HCT116 (cell line): ENCODE measurements around the gene XKR3.

Experiments
- EZH2 ChIP-seq: fragments of 200-600 bp; sonication (generic); IDR thresholded peaks from 2 replicates; pipeline ENCODE4 v1.6.1; 2017; ENCODE audit warnings: antibody characterized with exemption, mixed run types
- FOSL1 ChIP-seq: IDR thresholded peaks from 2 replicates; pipeline ENCODE4 v1.6.1; 2012; ENCODE audit warnings: low read depth
- POLR2A ChIP-seq: IDR thresholded peaks from 2 replicates; pipeline ENCODE4 v1.7.0; 2011; ENCODE audit warnings: borderline replicate concordance; ENCODE audit not compliant: insufficient read depth, insufficient read length; ENCODE audit errors: extremely low read depth
- POLR2AphosphoS5 ChIP-seq: IDR thresholded peaks from 2 replicates; pipeline ENCODE4 v1.6.1; 2011; ENCODE audit warnings: mild to moderate bottlenecking, low read depth, low read length, moderate library complexity
- RAD21 ChIP-seq: IDR thresholded peaks from 2 replicates; pipeline ENCODE4 v1.6.1; 2012; ENCODE audit warnings: low read depth, mild to moderate bottlenecking
- TF ChIP-seq, protein P1 (sequence below), 3 experiments: fragments of 200-600 bp in 1 of 3; sonication (generic) in 1 of 3; IDR thresholded peaks in 2 of 3; conservative IDR thresholded peaks in 1 of 3; 2 replicates each; pipeline ENCODE4 v1.5.1; 2012 to 2017; ENCODE audit warnings: low read depth in 2 of 3, low read length in 2 of 3, antibody characterized with exemption in 1 of 3, borderline replicate concordance in 1 of 3, control low read depth in 1 of 3, mild to moderate bottlenecking in 1 of 3, mixed read lengths in 1 of 3, mixed run types in 1 of 3, moderate library complexity in 1 of 3; ENCODE audit not compliant: insufficient read depth in 1 of 3
- TF ChIP-seq, protein P2 (sequence below): IDR thresholded peaks from 2 replicates; pipeline ENCODE4 v1.6.1; 2012
- TF ChIP-seq, protein P3 (sequence below): IDR thresholded peaks from 2 replicates; pipeline ENCODE4 v1.6.1; 2011; ENCODE audit warnings: mild to moderate bottlenecking, low read length, moderate library complexity; ENCODE audit not compliant: insufficient replicate concordance; ENCODE audit errors: extremely low read depth

DNA sequence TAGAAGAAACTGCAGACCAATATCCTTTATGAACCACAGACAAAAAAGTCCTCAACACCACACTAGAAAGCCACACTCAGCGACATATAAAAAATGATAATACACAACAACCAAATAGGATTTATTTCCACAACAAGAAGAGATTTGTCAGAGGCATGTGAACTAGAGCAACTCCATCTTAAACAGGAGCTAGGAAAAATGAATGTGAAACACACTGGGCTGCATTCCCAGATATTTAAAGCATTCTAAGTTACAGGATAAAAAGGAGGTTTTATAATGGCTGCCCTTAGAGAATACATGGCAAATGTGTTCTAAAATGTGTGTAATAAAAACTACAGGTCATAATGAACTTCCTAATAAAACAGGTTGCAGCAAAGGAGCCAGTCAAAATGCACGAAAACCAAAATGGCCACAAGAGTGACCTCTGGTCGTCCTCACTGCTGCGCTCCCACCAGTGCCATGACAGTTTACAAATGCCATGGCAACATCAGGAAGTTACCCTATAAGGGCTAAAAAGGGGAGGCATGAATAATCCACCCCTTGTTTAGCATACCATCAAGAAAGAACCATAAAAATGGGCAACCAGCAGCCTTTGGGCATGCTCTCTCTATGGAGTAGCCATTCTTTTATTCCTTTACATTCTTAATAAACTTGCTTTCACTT, 21.8 kb downstream of the XKR3 start:
- TF ChIP-seq RAD21 (no peak), POLR2A (no peak), EZH2 (no peak), FOSL1 (no peak), POLR2AphosphoS5 (no peak)
- TF ChIP-seq, protein P1, sequence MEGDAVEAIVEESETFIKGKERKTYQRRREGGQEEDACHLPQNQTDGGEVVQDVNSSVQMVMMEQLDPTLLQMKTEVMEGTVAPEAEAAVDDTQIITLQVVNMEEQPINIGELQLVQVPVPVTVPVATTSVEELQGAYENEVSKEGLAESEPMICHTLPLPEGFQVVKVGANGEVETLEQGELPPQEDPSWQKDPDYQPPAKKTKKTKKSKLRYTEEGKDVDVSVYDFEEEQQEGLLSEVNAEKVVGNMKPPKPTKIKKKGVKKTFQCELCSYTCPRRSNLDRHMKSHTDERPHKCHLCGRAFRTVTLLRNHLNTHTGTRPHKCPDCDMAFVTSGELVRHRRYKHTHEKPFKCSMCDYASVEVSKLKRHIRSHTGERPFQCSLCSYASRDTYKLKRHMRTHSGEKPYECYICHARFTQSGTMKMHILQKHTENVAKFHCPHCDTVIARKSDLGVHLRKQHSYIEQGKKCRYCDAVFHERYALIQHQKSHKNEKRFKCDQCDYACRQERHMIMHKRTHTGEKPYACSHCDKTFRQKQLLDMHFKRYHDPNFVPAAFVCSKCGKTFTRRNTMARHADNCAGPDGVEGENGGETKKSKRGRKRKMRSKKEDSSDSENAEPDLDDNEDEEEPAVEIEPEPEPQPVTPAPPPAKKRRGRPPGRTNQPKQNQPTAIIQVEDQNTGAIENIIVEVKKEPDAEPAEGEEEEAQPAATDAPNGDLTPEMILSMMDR (IDR thresholded peaks at IDR 0.05 in 2 of 3, conservative IDR thresholded peaks at IDR 0.05 in 1 of 3; ENCODE audit: borderline replicate concordance in 1 of 3, insufficient read depth in 1 of 3, low read depth in 2 of 3, low read length in 2 of 3): no peak
- TF ChIP-seq, protein P2, sequence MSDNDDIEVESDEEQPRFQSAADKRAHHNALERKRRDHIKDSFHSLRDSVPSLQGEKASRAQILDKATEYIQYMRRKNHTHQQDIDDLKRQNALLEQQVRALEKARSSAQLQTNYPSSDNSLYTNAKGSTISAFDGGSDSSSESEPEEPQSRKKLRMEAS: no peak
- TF ChIP-seq, protein P3, sequence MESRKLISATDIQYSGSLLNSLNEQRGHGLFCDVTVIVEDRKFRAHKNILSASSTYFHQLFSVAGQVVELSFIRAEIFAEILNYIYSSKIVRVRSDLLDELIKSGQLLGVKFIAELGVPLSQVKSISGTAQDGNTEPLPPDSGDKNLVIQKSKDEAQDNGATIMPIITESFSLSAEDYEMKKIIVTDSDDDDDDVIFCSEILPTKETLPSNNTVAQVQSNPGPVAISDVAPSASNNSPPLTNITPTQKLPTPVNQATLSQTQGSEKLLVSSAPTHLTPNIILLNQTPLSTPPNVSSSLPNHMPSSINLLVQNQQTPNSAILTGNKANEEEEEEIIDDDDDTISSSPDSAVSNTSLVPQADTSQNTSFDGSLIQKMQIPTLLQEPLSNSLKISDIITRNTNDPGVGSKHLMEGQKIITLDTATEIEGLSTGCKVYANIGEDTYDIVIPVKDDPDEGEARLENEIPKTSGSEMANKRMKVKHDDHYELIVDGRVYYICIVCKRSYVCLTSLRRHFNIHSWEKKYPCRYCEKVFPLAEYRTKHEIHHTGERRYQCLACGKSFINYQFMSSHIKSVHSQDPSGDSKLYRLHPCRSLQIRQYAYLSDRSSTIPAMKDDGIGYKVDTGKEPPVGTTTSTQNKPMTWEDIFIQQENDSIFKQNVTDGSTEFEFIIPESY: no peak
